ENCODE measurements around the gene MLXIP.
"Not testable (repeated sequence)": the region's sequence is repeated elsewhere in the genome, so short reads cannot be mapped to it uniquely, and the experiment has no call there.

MLXIP gene

DNA sequence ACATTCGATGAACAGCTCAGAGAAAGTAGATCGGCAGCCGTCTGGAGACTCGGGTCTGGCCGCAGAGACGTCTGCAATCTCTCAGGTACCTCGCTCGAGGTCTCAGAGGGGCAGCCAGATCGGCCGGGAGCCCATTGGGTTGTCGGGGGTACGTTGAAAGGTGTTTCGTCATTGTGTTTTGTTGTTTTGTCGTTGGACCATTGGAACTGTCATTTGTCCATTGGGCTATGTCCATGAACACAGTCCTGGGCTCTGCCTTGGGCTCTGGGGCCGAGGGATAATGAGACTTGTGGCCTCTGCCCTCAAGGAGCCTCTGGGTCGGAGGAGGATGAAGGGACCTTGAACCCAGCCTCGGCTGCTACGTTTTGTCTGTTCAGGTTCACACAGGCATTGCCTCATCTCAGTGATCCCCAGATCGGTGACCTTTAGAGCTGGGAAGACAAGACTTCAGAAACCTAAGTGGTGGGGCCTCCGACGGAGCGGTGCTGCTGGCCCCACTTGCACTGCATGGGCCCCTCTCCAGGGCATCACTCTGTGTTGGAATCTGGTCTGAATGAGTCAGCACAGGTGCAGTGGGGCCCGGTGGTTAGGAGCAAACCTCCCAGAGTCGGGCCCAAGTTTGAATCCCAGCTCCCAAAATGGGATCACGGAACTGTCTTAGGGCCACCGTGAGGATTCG is 23.6 kb upstream of the MLXIP start:
- no peak for DNase-seq

DNA sequence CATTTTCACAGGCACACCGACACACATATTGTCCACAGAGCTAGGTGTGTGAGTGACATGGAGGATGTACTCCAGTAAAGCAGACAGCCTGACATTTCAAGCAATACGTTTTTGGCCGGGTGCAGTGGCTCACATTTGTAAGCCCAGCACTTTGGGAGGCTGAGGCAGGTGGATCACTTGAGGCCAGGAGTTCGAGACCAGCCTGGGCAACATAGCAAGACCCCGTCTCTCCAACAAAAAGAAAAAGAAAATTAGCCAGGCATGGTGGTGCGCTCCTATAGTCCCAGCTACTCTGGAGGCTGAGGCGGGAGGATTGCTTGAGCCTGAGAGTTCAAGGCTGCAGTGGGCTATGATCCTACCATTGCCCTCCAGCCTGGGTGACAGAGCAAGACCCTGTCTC is 22.1 kb upstream of the MLXIP start:
- not testable (repeated sequence) for DNase-seq

DNA sequence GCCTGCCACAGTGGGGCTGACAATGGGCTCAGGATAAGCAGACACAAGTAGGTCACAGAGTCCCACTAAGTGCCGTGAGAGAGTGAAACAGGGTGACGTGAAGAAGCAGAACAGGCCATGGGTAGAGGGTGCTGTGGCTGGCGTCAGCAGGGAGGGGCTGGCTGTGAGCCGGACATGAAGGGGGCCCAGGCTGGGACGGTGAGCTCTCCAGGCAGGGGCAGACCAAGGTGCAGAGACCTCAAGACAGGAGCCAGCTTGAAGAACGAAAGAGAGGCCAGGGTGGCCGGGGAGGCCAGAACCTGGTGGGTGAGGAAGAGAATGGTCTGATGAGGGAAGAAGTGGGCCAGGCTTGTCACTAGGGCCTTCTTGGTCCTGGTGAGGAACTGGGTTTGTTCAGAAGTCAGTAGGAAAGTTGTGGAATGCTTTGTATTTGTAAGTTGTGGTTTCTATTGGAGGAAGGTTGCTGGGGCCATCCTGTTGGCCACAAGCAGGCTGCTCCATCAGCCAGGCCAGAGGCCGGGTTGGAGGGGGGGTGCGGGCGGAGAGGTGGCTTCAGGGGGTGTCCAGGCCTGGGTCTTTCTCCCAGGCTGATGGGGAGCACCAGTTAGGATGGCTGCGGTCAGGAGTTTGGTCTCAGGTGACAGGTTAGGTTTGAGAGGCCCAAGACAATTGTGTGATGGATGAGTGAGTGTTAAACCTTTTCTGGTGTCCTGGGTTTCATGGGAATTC is 21.4 kb upstream of the MLXIP start:
- DNase-seq, result no peak

DNA sequence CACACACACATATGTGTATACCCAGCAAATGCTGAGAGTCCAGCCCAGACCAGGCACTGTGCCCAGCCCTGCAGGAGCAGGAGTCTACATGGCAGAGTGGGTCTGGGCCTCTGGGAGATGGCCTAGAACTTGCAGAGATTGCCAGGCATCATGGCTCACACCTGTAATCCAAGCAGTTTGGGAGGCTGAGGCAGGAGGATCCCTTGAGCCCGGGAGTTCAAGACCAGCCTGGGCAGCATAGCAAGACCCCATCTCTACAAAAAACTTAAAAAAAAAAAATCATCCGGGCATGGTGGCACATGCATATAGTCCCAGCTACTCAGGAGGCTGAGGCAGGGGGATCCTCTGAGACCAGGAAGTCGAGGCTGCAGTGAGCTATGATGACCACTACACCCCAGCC is 20.8 kb upstream of the MLXIP start:
- DNase-seq, result no peak

DNA sequence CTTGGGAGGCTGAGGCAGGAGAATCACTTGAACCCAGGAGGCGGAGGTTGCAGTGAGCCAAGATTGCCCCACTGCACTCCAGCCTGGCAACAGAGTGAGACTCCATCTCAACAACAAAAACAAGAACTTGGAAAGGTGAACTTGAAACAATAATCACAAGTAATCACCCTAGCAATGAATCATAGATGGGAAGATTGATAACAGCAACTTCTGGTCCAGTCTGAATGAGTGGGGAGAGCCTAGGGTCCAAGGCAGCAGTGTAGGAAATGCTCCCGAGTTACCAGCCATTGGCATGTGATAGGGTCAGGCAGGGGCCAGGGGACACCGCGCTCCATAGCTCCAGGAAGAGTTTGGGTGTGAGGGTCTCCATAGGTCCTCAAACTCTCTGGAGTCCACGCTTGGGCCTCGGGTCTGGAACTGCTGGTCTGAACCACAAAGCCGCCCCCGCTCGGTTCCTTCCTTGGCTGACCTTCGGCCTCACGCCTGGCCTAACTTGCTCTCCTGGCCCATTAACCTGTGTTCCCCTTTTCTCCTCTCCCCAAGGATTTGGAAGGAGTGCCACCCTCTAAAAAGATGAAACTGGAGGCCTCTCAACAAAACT is 19.9 kb upstream of the MLXIP start:
- no peak for DNase-seq

DNA sequence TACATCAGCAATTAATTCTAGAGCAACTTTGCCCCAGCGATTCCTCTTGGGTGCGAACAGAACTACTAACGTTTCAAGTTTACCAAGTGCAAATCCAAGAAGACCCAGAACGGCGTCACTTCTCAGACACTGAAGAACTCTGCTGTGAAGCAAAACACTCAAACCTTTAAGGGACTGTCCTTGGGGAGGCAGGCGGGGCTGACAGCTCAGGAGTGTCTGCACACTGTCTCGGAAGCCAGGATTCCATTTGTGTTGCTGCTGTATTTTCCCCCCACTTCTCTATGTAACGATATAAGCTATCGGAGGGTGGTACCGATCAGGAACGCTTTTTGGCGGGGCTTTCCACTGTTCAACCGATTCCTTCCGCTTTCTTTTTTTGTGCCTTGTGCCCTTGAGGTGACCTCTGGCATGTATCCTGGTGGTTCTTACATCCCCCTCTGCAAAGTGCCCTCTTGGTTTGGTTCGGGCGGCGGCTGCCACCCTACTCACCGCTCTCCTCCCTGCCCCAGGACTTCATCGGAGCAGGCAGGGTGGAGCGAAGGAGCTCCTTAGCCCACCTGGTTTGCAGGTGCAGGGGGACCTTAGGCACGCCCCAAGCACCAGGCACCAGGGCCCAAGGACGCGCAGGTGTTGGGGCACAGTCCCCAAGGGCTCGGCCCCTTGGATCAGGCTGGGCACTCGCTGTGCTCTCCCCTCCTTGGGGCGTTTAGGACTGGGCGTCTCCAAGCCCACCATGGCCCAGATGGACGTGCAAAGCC is 19.2 kb upstream of the MLXIP start:
- DNase-seq, result no peak

DNA sequence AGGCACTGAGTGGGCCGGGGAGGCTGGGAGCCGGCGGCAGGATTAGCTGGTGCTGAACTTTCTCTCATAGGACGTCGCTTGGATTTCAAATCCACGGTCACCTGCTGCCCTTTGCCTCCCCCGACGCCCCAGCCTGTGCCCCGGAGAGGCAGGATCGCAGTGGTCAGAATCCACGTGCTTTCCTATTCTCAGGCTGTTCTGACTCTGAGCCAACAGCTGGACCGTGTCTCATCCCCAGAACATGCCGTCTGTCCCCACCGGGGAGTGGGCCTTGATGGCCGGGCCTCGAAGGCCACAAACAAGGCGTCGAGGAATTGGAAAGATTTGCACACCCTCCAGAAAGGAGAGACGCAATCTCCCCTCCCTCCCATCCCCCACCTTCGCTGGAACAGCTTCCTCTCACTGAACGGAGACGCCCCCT is 18.5 kb upstream of the MLXIP start:
- no peak for DNase-seq

DNA sequence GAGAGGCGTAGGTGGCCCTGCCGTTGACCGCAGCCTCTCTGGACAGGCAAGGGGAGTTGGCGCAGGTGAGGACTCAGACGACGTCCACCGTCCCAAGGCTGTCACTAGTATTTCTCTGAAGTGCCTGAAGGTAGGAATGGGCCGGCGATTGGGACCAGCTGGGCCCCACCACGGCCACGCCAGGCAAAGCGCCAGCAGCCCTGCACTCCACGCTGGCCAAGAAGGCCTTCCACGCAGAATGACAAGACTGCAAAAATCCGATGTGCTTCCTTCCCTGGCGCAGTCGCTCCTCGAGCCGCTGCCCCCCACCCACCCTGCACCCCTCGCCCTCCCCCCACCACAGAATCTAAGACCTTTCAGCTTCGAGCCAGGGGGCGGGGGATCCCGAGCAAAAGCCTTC is 17.3 kb upstream of the MLXIP start:
- DNase-seq, result no peak

DNA sequence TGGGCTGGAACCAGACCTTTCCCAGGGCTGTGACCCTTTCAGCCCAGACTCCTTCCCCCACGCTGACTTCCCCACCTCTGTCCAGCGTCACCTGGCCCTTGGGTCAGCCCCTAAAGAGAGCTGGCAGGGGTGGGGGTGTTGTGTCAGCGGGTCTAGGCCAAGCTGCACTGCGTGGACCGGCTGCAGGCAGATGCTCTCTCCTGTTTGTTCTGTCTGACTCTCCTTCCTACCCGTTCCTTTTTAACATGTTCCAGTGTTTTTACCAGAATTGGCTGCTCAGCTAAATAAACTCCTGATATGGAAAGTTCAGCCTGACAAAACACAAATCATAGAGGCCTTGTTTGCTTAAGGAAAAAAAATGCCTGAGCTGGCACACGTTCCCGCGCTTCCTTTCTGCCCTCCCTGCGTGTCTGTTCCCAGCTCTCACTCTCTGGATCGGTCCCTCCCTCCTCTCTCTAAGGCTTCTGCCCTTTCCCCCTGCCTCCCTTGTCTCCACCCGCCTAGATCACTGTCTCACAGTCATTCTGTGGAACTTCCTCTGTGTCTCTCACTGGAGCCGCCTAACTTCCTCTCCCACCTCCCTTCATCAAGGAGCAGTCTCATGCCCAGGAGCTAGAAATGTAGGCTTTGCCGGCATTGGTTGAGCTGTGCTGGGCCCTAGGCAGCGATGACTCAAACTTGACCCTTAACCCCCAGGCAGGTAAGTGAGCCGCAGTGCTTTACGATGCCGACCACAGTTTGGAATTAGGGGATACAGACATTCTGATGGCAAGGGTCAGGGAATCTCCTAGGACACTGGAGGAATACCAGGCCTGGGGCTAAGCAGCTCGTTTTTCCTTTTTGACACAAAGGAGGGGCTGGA is 15.5 kb upstream of the MLXIP start:
- DNase-seq, result peak; percentile 68

DNA sequence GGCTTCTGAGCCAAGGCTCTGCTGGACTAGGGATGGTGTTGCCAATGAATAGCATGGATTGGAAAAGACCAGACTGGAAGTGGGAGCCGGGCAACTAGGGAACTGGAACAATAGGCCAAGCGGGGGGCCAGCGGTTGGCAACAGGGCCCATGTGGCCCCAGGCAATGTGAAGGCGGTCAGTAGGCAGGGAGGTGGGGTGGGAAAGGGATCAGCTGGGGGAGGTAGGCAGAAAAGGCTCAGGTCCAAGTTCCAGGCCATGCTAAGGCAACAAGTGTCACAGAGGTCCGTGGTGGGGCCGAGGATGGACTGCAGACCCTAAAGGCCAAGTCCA is 14.9 kb upstream of the MLXIP start:
- no peak for DNase-seq

DNA sequence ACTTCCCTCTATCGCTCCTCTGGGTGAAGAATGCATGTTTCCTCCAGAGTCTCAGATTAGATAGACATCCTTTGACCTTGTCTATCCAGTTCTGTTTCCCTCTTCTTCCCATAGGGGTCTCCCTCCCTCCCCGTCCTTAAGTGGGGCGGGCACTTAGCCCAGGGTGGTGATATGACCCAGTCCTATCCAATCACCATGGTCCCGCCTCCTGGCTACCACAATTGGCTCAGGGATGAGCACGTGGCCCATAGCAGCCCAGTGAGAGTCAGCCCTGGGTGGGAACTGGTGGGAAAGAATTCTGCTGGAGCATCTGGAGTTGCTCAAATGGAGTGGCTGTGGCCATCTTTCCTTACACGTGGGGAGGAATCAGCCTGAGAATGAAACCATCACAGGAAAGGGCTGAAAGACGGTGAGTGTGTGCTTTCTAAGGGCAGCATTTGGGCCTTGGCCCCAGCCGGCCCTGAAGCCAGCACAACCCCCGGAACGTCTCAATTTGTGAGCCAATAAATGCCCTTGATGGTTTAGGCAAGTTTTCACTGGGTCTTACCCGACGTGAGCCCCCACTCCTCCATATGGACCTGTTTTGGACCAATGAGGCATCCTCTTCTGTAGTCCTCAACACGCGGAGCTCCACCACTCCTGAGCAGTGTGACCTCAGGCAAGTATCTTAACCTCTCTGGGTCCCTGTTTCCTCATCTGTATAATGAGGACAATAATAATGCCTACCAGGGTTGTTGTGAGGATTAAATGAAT is 14.4 kb upstream of the MLXIP start:
- peak; percentile 64 for DNase-seq

DNA sequence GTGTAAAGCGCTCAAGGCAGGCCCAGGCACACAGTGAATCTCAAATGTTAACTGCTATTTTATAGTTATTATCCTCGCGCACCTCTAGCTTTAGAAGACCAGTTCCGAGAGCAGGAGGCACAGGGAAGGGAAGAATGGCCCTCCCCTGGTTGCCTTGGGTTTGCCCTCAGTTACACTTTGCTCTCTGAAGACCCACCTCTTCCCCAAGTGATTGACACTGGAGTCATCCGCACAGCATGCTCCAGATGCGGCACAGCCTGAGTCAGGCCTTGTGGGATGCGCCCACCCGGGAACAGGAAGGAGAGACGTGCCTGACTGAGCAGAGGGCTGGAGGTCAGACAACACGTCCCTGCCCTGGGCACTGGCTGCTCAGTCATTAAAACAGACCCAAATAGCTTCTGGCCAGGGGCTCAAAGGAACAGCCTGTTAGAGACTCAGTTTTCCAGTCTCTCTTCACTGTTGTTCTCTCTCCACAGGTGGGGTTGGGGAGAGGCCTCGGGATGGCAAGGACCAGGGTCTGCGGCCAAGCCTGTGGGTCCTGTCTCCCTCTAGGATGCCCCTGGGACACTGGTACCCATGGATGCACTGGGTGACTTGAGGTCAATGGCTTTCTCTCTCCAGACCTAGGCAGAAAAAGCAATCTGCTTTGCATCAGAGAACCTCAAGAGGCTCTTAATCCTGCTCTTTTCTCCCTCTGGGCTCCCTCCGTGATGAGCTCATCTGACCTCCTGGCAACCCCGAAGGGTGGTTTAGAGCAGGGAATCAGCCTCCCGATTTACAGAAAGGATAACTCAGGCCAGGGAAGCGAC is 13.6 kb upstream of the MLXIP start:
- DNase-seq, result peak; percentile 57

DNA sequence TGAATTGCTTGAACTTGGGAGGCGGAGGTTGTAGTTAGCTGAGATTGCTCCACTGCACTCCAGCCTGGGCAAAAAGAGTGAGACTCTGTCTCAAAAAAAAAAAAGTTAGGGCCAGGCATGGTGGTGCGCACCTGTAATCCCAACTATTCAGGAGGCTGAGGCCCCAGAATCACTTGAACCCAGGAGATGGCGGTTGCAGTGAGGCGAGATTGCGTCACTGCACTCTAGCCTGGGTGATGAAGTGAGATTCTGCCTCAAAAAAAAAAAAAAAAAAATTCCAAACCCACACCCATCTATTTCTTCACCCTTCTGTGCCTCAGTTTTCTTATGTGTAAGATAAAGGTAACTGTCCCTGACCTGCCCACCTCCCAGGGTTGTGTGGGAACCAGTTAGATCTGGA is 11.0 kb upstream of the MLXIP start:
- DNase-seq, result no peak

DNA sequence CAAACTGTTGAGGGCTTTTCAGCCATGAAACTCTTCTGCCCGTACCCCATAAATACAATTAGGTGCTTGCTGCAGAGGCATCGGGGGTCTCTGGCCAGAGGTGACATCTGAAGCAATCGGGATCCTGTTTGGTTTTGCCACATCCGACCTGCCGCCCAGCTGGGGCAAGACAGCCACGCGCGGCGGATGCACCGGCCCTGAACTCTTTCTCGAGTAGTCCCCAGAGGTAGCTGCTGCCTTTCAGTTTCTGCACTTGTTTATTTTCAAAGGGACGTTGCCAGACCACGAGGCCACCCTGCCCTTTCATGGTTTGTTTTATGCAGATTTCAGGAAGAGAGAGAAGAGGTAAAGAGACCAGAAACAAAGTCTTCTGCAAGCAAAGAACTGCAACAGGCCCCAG is 10.6 kb upstream of the MLXIP start:
- no peak for DNase-seq

DNA sequence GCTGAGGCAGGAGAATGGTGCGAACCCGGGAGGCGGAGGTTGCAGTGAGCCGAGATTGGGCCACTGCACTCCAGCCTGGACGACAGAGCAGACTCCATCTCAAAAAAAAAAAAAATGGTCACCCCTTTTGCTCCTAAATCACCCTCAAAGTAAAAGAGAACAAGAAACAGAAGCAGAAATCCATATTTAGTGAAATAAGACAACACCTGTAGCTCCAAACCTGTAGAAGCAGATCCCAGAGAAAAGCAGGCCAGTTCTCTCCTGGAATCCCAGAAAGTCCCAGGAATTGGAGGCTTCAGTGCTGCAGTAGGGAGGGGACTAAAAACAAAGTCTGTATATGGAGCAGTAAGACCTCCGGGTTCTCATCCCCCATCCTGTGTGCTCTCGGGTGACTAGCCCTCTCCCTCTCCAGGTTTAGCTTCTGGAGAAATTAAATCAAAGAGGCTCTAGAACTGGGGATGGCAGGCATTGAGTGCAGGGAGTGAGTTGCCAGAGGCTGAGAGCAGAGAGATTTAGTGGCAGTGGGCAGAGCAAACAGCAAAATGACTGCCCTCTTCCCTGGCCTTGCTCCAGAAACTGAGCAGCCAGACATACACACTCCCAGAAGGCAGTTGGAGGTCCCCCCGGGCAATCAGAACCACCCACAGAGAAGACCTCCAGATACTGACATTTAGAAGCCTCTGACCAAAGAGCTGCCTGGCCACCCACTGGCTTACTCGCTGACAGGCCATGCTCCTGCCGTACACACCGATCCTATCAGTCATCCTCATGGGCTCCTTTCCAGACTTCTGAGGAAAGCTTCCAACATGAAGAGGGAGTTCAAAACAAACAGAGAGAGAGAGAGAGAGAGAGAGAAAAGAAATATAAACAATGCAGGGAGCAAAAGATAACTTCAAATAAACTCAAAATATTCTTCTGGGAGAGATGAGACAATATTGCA is 6.3 kb upstream of the MLXIP start:
- no peak for DNase-seq

DNA sequence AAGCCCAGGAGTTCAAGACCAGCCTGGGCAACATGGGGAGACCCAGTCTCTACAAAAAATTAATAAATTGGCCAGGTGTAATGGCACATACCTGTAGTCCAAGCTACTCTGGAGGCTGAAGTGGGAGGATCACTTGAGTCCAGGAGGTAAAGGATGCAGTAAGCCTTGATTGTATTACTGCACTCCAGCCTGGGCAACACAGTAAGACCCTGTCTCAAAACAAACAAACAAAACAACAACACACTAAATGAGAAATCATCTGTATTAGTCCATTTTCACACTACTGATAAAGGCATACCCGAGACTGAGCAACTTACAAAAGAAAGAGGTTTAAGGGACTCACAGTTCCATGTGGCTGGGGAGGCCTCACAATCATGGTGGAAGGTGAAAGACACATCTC is 4.7 kb upstream of the MLXIP start:
- no peak for DNase-seq

DNA sequence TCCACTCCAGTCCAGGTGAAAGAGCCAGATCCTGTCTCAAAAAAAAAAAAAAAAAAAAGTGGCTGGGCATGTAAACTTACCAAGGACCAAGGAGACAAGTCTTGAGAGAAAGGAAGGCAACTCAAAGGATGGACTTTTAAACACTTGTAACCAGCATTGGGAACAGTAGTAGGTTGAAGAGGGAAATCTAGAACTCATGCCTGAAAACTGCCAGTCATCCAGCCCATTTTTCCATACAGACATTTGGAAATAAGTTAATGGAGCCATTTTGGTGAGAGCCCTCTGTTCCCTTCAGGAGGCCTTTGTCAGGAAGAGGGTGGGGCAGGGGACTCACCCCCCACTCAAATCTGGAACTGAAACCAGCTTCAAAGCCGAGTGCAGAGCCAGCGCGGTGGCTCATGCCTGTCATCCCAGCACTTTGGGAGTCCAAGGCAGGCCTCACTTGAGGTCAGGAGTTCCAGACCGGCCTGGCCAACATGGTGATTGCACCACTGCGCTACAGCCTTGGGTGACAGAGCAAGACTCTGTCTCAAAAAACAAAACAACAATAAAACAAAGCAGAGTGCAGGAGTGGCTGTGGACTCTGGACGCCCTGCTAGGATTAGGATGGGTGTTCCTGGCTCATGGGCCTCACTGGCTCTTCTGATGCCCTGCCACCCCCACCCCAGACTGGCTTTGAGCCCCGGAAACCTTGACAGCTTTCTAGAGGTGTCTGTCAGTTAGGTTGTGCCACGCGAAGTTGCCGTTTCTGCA is 1.6 kb upstream of the MLXIP start:
- DNase-seq, result no peak

DNA sequence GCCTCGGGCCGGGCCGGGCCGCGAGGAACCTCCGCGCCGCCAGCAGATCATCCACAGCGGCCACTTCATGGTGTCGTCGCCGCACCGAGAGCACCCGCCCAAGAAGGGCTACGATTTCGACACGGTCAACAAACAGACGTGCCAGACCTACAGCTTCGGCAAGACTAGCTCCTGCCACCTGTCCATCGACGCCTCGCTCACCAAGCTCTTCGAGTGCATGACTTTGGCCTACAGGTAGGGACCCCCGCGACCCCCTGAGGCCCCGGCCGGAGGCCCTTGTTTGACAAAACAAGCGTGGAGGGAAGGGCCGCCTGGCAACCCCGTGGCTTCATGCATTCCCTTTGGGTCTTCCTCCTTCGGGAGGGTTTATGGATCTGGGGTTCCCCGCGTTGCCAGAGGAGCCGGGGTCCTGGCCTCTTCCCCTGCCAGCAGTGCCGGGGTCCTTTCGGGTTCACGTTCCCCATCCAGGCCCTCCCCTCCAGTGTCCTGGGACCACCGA is 526 bp downstream of the MLXIP start:
- DNase-seq, result no peak

DNA sequence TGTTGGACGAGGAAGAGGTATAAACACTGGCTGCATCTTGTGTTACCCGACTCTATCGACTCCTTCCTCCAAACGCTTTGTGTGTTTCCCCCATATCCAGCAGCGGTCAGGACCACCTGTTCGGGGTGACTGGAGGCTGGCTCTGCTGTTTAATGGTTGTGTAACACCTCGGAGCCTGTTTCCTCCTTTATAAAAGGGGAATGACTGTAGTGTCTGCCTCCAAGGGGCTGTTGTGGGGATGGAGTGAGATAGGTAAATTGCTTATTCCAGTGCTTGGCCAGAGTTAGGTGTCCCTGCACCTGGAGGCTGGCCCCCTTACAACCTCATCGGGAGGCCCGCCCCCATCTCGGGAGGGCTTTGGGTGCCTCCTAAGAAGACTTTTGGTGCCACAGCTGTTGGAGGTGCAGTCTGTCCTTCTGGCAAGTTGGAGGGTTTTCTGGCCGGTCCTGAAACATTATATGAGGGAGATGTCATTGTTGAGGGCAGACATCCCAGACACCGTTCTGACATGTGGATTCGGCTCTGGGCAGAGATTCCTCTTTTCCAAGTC is 1.1 kb downstream of the MLXIP start:
- no peak for DNase-seq
